GM18499 (cell line): ENCODE measurements around the gene CFAP54.

Experiments
- ATAC-seq: cut with Tn5 transposase; IDR thresholded peaks from one replicate; pipeline ENCODE4 v1.9.1; 2021; ENCODE audit warnings: moderate number of reproducible peaks; ENCODE audit not compliant: insufficient read depth, unreplicated experiment

Gene CFAP54

GRCh38 chr12:96808587-96808986 lies 319.2 kb downstream of the CFAP54 start:
- no peak for ATAC-seq

GRCh38 chr12:96809522-96809921 lies 320.1 kb downstream of the CFAP54 start:
- no peak for ATAC-seq

- no peak for ATAC-seq
Measured at GRCh38 chr12:96810057-96810456, 320.7 kb downstream of the CFAP54 start.

- no peak for ATAC-seq
Measured at GRCh38 chr12:96810477-96810876, 321.1 kb downstream of the CFAP54 start.

GRCh38 chr12:96811083-96811482 lies 321.7 kb downstream of the CFAP54 start:
- no peak for ATAC-seq

DNA sequence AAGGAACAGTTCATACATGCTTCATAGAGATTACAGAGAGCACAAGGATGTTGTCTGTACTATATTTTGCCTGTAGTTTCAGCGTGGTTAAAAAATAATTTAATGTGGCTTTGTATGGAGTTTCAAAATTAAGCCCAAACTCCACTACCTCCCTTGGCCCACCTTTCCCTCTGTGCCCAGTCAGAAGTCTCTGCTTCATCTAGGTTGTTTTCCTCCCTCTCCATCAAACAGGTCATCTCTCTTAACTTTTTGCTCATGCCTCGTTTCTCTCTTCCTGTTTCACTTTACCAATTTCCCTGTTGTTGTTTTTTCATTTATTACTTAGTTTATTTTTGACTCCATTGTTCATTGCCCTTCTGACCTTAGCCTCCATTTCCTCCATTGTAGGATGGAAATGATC lies 322.8 kb downstream of the CFAP54 start:
- no peak for ATAC-seq

DNA sequence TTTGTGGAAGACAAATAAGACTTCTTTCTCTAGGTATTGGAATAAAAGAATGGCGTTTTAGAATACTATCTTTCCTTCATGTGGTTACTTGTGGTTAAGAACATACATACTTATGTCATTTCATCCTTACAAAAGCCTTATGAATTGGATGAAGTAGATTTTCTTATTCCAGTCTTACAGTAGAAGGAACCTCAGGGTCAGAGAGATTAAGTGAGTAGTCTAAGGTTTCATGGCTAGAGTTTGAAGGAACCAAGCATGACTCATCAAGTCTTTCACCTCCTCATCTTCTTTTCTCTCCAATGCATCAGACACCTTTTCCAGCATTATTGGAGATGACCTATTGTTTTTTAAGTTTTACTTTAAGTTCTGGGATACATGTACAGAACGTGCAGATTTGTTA lies 324.8 kb downstream of the CFAP54 start:
- ATAC-seq, result no peak

- ATAC-seq, result no peak
Measured at GRCh38 chr12:96821592-96821991, 332.2 kb downstream of the CFAP54 start.

DNA sequence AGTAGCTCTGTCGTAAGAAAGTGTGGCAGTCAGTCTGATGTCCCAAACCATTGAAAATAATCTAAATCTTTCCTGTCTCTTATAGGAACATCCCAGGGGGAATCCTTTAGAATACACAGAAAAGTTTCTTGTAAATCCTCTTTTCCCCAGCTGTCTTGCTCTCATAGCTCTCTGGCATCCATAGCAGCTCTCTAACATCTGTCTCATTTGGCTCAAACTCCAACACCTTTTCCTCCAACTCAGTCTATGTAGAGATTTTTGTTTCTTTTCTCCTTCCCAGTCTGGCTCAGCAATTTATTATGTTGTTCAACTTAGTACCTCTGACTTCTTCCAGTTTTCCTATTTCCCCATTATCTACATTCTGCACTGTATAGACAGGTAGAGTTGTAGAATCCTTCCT lies 333.3 kb downstream of the CFAP54 start:
- ATAC-seq, result no peak

- no peak for ATAC-seq
Measured at GRCh38 chr12:96824074-96824837, 334.9 kb downstream of the CFAP54 start.

DNA sequence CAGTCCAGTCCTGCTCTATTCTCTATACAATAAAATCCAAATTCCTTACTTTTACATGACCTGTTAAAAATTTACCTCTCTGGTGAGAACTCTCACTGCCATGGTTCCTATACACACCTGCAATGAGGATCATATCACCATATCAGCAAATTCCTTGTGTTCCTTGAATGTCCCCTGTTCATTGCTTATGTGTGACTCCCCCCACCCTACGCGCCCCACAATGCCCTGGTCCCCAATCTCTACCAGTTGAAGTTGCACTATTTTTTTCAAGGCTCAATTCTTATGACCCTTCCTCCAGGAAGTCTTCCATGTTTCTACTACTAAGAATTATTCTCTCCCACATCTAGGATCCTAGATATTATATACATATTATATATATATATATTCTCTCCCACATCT lies 335.5 kb downstream of the CFAP54 start:
- no peak for ATAC-seq

GRCh38 chr12:96828169-96828789 lies 338.9 kb downstream of the CFAP54 start:
- no peak for ATAC-seq

DNA sequence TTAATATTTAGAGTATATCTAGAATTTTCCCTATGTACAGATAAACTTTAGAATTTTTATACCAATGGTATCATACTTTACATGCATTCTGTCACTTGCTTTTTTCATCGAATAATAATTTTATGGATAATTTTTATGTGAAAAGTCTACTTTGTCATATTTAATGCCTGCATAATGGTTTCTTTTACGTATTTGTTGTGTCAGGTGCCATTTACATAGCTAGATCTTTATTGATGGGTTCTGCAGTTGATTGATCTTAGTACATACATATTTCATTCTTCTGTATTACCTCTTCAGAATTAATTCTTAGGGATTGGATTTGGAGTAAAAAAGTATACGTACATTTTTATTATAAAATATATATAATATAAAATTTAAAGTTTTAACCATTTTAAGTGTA lies 340.0 kb downstream of the CFAP54 start:
- no peak for ATAC-seq

GRCh38 chr12:96831346-96831745 lies 342.0 kb downstream of the CFAP54 start:
- ATAC-seq, result no peak

DNA sequence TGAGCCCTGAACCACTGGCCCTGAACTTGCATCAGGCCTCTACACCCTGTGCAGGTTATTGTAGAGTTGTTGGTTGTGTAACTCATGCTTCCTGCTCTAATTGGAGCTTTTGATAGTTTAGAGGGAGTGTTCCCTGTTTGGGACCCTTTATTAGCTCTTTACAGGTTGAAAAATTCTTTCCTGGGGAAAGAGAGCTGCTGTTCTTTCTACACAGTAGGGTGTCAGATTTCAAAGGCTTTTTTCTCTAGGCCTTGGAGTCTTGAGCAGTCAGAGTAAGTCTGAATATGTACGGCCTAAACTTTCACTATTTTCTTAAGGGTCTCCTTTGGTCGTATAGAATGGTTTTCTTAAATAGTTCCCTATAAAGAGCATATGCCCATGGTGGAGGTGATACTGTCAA lies 356.9 kb downstream of the CFAP54 start:
- ATAC-seq, result no peak

GRCh38 chr12:96850676-96851075 lies 361.3 kb downstream of the CFAP54 start:
- no peak for ATAC-seq

GRCh38 chr12:96858162-96858561 lies 368.8 kb downstream of the CFAP54 start:
- ATAC-seq, result no peak

- no peak for ATAC-seq
Measured at GRCh38 chr12:96861656-96862055, 372.3 kb downstream of the CFAP54 start.

GRCh38 chr12:96862326-96862725 lies 372.9 kb downstream of the CFAP54 start:
- ATAC-seq, result no peak

DNA sequence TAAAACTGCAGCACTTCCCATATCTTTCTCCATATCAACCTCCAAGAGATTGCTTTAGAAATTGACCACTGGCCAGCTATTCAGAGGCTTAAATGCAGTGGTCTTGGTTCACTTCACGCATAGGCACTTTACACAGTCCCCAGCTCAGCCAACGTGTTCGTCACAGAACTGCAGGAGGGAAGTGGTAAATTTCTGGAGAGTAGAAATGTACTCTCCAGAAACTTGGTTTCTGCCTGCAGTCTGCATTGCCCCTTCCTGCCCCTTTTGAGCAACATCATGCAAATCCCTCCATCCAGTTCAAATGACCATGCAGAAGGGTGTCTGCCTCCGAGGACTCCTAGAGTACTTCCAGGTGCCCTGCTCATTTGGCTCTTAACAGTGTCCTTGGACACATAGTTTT lies 375.0 kb downstream of the CFAP54 start:
- ATAC-seq, result no peak

DNA sequence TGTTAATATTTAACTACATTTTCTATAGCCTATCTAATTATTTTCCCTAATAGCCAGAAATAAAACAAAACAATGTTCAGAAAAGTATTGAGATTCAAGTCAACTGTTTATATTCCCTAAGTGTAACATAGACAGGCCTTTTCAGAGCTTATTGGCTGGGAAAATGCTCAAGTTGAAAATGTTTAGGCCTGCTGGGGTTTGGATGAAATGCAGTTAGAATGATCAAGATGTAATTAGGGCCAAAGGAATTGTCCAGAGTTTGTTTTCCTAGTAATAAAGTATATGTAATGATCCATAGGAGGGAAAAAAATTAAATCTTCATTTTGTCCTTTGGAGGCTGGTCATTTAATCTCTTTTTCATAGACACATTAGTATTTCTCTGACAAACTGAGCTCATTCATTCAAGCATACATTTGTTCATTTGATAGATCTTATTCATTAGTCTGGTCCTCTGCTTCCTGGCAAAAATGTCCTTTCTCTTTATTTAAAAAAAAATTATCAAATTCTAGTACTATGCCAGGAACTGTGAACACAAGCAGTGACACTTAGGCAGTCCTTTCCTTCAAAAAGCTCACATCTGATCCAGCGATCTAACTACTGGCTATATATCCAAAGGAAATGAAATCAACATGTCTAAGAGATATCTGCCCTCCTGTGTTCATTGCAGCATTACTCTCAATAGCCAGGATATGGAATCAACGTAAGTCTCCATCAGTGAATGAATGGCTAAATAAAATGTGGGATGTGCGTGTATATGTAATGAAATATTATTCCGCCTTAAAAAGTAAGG lies 377.6 kb downstream of the CFAP54 start:
- no peak for ATAC-seq
